LNCAP (cell line): ENCODE results near the gene MPPE1.

Experiments used
- TF ChIP-seq, protein P1 (sequence below): fragments of 450-650 bp; IDR thresholded peaks from 2 replicates; pipeline ENCODE4 v1.5.1; 2017; ENCODE audit warnings: mild to moderate bottlenecking

Gene MPPE1

DNA sequence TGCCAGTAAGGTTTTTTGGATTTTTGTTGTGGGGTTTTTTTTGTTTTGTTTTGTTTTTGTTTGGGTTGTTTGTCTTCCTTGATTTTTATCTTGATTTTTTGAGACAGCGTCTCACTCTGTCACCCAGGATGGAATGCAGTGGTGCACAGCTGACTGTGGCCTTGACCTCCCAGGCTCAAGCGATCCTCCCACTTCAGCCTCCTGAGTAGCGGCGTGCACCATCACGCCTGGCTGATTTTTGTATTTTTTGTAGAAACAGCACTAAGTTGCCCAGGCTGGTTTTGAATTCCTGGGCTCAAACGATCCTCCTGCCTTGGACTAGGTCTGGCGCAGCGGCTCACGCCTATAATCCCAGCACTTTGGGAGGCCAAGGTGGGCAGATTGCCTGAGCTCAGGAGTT, 16.4 kb downstream of the MPPE1 start:
- TF ChIP-seq, protein P1, sequence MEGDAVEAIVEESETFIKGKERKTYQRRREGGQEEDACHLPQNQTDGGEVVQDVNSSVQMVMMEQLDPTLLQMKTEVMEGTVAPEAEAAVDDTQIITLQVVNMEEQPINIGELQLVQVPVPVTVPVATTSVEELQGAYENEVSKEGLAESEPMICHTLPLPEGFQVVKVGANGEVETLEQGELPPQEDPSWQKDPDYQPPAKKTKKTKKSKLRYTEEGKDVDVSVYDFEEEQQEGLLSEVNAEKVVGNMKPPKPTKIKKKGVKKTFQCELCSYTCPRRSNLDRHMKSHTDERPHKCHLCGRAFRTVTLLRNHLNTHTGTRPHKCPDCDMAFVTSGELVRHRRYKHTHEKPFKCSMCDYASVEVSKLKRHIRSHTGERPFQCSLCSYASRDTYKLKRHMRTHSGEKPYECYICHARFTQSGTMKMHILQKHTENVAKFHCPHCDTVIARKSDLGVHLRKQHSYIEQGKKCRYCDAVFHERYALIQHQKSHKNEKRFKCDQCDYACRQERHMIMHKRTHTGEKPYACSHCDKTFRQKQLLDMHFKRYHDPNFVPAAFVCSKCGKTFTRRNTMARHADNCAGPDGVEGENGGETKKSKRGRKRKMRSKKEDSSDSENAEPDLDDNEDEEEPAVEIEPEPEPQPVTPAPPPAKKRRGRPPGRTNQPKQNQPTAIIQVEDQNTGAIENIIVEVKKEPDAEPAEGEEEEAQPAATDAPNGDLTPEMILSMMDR = no peak

DNA sequence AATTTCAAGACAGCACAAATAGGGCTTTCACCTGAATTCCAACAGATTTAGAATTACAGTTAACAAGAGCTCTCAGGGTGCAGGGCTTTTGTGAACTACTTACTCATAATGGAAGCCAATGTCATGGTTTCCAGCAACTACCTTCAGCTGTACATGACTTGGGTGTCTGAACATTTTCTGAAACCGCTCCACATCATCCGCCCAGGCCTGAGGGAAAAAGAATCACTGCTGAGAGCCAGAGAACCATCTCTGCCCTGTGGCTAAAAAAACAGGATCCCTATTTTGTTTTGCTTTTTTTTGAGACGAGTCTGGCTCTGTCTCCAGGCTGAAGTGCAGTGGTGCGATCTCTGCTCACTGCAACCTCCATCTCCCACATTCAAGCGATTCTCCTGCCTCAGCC, 18.8 kb downstream of the MPPE1 start:
- TF ChIP-seq, protein P1 = no peak

DNA sequence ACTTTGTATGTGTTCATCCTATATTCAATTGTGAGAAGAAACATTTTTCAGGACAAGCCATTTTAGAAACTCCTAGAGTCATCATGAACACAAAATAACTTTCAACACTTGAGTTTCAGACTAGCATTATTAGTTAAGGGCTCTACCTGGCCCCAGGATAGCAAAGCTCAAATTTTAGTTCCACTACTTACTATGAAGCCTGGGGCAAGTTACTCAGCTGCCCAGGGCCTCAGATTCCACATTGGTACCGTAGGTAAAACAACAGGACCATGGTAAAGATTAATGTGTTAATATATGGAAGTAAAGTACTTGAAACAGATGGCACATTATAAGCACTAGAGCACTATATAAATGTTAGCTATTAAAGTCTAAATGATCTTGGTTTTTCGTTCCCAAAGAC, 19.4 kb downstream of the MPPE1 start:
- TF ChIP-seq, protein P1 = no peak

DNA sequence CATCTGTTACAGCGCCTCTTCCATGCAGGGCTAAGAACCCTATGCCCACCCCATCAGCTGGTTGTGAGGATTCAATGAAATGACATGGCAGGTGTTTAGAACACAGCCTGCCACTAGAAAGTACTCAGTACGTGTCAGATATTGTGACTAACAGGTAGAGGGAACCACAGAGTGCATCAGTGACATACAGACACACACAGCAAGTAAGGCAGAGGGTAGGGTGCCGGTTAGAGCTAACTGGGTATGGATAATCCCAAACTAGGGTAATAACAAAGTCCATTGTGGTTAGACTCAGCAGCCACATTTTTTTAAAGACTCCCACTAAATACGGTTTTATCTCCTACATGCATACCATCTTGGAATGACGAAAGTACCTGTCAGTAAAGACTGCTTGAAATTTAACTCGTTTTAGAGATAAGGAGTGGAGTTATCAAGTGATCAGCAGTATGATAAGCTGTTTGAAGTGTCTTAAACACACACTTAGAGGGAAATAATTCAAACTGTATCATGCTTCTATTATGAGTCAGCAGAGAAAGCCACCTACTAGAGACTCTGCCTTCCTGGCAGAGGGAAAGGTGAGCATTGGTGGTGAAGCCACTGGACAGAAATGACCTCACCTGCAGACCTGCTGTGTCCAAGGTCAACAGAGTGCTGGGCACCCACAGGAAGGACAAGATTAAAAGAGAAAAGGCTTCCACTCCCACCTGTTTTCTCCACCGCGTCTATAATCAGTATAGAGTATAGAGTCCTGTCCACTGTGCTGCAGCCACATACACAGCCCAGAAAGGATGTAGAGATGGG, 20.6 kb downstream of the MPPE1 start:
- TF ChIP-seq, protein P1 = no peak

DNA sequence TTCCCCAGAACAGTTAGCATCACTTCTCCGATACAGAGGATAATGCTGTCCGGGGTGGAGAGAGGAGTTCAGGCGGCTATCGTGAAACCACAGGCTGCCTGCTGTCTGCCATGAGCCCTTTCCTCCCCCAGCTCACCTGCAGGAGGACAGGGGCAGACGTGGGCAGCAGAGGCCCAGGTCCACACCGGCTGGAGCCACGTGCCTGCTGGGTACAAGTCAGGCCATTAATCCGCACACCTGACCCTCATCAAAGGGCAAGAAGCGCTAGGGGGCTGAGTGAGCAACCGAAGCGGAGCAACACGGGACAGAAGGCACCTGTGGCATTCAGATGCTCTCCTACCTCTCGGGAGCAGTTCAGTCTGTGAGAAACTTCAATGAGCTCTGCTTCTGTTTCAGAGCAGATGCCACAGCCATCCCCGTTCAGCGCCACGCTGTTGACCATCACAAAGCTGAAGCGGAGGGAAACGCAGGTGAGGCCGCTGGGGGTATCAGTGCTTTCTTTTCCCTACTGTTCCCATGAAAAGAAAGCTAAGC, 21.5 kb downstream of the MPPE1 start:
- TF ChIP-seq, protein P1 = no peak

DNA sequence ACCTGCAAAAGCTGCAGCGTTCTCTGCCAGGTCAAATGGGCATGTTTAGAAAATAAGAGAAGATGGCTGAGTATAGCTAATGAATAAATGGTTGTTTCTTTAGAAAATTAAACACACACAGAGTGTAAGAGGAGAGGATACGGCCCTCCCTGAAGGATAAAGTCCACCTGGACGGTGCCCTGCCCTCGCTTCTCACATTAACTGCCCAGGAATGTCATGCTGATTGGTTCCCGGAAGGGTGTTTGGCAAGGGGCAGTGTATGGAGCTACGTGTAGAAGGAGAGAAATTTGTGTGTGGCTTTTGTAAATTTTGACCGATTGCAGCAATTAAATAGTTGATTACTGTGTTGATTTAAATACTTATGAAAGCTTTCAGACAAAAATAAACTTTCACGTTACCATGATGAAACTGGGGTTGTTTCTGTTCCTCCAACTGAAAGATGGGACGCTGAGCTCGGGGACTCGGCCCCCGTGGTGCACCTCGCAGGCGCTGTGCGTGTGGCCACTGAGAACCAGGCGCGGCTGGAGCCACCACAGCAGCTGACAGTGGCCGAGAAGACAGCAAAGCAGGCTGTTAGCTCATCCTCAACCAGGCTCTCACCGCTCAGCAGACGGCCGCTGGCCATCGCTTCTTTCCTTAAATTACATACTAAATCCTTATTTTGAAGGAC, 22.7 kb downstream of the MPPE1 start:
- TF ChIP-seq, protein P1 = no peak

DNA sequence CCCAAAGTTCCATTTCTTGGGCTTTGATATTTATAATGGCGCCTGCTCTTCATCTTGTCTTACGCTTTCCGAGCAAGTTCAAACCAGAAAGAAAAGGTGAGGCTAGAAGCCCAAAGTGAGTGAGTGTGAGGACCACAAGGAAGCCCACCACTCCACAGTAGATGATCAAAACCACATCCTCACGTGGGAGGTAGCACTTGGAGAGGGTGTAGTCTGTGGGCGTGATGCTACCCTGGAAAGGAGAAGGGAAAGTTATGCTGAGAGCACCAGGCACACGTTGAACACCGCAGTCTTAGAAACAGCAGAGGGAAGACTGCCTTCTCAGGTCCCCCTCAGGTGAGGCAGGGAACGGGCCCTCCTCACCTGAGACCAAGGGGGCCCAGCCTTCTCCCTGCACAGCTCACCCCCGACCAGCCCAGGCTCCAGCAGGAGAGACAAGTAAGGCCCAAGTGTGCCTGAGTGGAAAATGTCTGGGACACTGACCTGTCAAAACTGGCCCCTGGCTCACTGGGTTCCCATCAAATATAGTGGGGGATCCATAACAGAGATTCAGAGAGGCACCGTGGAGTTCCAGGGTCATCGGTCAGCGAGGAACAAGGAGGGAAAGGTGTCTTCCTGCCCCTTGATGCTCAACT, 23.6 kb downstream of the MPPE1 start:
- TF ChIP-seq, protein P1 = no peak
